Measurements from ENCODE around the gene TMX3. TPM values are rescaled to one million over a fixed set of nuclear protein-coding genes. Genes with fewer than 3 reads are reported as not detected.
A peak's percentile ranks its signal among the peaks of the same experiment; 100 is the strongest.

The TMX3 gene
- total RNA-seq, 1 donor from 2014 or later = 64.6 TPM

DNA sequence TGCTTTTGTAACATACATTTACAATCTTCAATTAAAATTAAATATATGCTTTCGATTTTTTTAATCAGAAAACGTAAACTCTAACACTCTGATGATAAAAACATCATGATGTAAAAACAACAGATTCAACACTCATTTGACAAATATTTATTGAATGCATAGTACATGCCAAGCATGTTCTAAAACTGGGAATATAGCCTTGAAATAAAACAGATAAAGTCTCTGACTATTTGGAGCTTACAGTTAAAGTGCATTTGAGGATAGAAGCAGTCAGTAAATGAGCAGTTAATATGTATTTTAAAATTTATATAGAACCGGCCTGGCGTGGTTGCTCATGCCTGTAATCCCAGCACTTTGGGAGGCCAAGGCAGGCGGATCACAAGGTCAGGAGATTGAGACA is 47.8 kb downstream of the TMX3 start:
- Histone ChIP-seq H3K36me3 (ENCODE audit: insufficient read depth, low read length) (no peaks in the 10 kb centered on the region), H3K4me1 (ENCODE audit: insufficient read depth, low read length) (no peaks in the 10 kb centered on the region), H3K4me3 (ENCODE audit: insufficient read depth, low read depth, low read length) (no peak overlapping the region), H3K27me3 (ENCODE audit: insufficient read depth, low read length) (no peaks in the 10 kb centered on the region), H2AFZ (ENCODE audit: low read depth, low read length) (no peak overlapping the region), H4K20me1 (ENCODE audit: insufficient read depth, low read length) (no peaks in the 10 kb centered on the region), H3K79me2 (ENCODE audit: insufficient read depth, low read length) (no peaks in the 10 kb centered on the region), H3K27ac (ENCODE audit: low read depth, low read length) (no peak overlapping the region), H3K4me2 (ENCODE audit: low read length) (no peak overlapping the region), H3K9me3 (ENCODE audit: insufficient read depth, low read depth, low read length) (no peaks in the 10 kb centered on the region), H3K9ac (ENCODE audit: low read length) (no peak overlapping the region)
- DNase-seq (ENCODE audit: low read depth) = peak; percentile 4
- Mint-ChIP-seq H3K36me3 (ENCODE audit: low read depth, unreplicated experiment) (no peaks in the 10 kb centered on the region), H3K27me3 (ENCODE audit: low read depth, unreplicated experiment) (no peaks in the 10 kb centered on the region), H3K4me3 (ENCODE audit: unreplicated experiment) (no peak overlapping the region), H3K27ac (ENCODE audit: unreplicated experiment) (no peak overlapping the region), H3K9me3 (ENCODE audit: unreplicated experiment) (no peaks in the 10 kb centered on the region), H3K4me1 (ENCODE audit: low read depth, unreplicated experiment) (no peaks in the 10 kb centered on the region)
- no peak for TF ChIP-seq EZH2 (IDR thresholded peaks at IDR 0.05; ENCODE audit: insufficient read depth, low read length)
- TF ChIP-seq, protein P1, sequence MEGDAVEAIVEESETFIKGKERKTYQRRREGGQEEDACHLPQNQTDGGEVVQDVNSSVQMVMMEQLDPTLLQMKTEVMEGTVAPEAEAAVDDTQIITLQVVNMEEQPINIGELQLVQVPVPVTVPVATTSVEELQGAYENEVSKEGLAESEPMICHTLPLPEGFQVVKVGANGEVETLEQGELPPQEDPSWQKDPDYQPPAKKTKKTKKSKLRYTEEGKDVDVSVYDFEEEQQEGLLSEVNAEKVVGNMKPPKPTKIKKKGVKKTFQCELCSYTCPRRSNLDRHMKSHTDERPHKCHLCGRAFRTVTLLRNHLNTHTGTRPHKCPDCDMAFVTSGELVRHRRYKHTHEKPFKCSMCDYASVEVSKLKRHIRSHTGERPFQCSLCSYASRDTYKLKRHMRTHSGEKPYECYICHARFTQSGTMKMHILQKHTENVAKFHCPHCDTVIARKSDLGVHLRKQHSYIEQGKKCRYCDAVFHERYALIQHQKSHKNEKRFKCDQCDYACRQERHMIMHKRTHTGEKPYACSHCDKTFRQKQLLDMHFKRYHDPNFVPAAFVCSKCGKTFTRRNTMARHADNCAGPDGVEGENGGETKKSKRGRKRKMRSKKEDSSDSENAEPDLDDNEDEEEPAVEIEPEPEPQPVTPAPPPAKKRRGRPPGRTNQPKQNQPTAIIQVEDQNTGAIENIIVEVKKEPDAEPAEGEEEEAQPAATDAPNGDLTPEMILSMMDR (IDR thresholded peaks at IDR 0.05; ENCODE audit: insufficient read depth, low read depth, low read length) = no peak
- FAIRE-seq = no peak

DNA sequence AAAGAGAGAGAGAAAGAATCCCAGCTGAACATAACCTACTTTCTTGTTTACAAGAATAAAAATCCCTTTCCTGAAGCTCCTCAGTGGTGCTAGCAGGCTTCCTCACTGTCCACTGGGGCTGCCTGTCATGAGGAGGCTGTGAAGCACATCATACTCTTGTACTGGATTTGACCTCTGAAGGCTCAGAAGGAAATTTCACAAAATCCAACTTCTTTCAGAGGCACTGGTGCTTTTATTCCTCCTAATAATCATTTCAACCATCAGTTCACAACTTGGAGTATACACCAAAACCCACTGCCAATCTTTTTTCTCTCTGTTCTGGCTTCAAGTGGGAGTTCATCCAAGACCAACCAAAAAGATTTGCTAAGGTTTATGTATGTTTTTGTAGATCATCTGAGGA is 48.5 kb downstream of the TMX3 start:
- H3K4me1 Mint-ChIP-seq (ENCODE audit: low read depth, unreplicated experiment) = no peaks in the 10 kb centered on the region
- Histone ChIP-seq H3K9me3 (ENCODE audit: insufficient read depth, low read depth, low read length) (no peaks in the 10 kb centered on the region), H3K4me2 (ENCODE audit: low read length) (no peak overlapping the region), H3K27me3 (ENCODE audit: insufficient read depth, low read length) (no peaks in the 10 kb centered on the region), H4K20me1 (ENCODE audit: insufficient read depth, low read length) (no peaks in the 10 kb centered on the region), H3K36me3 (ENCODE audit: insufficient read depth, low read length) (no peaks in the 10 kb centered on the region), H2AFZ (ENCODE audit: low read depth, low read length) (no peak overlapping the region), H3K9ac (ENCODE audit: low read length) (no peak overlapping the region), H3K79me2 (ENCODE audit: insufficient read depth, low read length) (no peaks in the 10 kb centered on the region), H3K27ac (ENCODE audit: low read depth, low read length) (no peak overlapping the region), H3K4me3 (ENCODE audit: insufficient read depth, low read depth, low read length) (no peak overlapping the region), H3K4me1 (ENCODE audit: insufficient read depth, low read length) (no peaks in the 10 kb centered on the region)
- TF ChIP-seq, protein P1 (IDR thresholded peaks at IDR 0.05; ENCODE audit: insufficient read depth, low read depth, low read length) = no peak
- no peak for TF ChIP-seq EZH2 (IDR thresholded peaks at IDR 0.05; ENCODE audit: insufficient read depth, low read length)
- no peak overlapping the region for H3K4me3 Mint-ChIP-seq (ENCODE audit: unreplicated experiment)
- no peaks in the 10 kb centered on the region for H3K36me3 Mint-ChIP-seq (ENCODE audit: low read depth, unreplicated experiment)
- no peak for FAIRE-seq
- H3K27ac Mint-ChIP-seq (ENCODE audit: unreplicated experiment) = no peak overlapping the region
- DNase-seq (ENCODE audit: low read depth) = no peak
- H3K27me3 Mint-ChIP-seq (ENCODE audit: low read depth, unreplicated experiment) = no peaks in the 10 kb centered on the region
- H3K9me3 Mint-ChIP-seq (ENCODE audit: unreplicated experiment) = no peaks in the 10 kb centered on the region

DNA sequence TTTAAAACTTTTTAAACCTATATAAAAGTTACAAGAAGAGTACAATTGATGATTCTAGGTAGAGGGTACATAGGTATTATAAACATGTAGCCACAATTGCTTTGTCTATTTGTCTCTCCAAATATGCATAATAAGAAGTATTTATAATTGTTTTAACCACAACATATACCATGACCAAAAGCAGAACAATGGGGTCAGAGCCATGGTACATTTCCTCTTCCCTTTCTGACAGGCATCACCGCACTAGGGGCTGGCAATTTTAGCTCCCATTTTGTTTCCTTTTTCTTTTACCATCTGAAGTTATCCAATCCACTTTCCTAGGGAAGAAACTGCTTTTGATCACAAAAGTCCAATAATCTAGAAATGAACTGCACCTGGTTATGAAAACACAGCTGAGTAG is 49.3 kb downstream of the TMX3 start:
- Histone ChIP-seq H3K9me3 (ENCODE audit: insufficient read depth, low read depth, low read length) (no peaks in the 10 kb centered on the region), H3K4me3 (ENCODE audit: insufficient read depth, low read depth, low read length) (no peak overlapping the region), H4K20me1 (ENCODE audit: insufficient read depth, low read length) (no peaks in the 10 kb centered on the region), H3K79me2 (ENCODE audit: insufficient read depth, low read length) (no peaks in the 10 kb centered on the region), H3K27me3 (ENCODE audit: insufficient read depth, low read length) (no peaks in the 10 kb centered on the region), H3K4me2 (ENCODE audit: low read length) (no peak overlapping the region), H2AFZ (ENCODE audit: low read depth, low read length) (no peak overlapping the region), H3K27ac (ENCODE audit: low read depth, low read length) (no peak overlapping the region), H3K9ac (ENCODE audit: low read length) (no peak overlapping the region), H3K4me1 (ENCODE audit: insufficient read depth, low read length) (no peaks in the 10 kb centered on the region), H3K36me3 (ENCODE audit: insufficient read depth, low read length) (no peaks in the 10 kb centered on the region)
- H3K27ac Mint-ChIP-seq (ENCODE audit: unreplicated experiment) = no peak overlapping the region
- DNase-seq (ENCODE audit: low read depth) (no peak), FAIRE-seq (no peak)
- no peaks in the 10 kb centered on the region for H3K36me3 Mint-ChIP-seq (ENCODE audit: low read depth, unreplicated experiment)
- H3K9me3 Mint-ChIP-seq (ENCODE audit: unreplicated experiment) = no peaks in the 10 kb centered on the region
- no peaks in the 10 kb centered on the region for H3K4me1 Mint-ChIP-seq (ENCODE audit: low read depth, unreplicated experiment)
- TF ChIP-seq, protein P1 (IDR thresholded peaks at IDR 0.05; ENCODE audit: insufficient read depth, low read depth, low read length) = no peak
- TF ChIP-seq EZH2 (IDR thresholded peaks at IDR 0.05; ENCODE audit: insufficient read depth, low read length) = no peak
- H3K4me3 Mint-ChIP-seq (ENCODE audit: unreplicated experiment) = no peak overlapping the region
- no peaks in the 10 kb centered on the region for H3K27me3 Mint-ChIP-seq (ENCODE audit: low read depth, unreplicated experiment)

Data from astrocyte (in vitro differentiated cells and primary cell).